Measurements from ENCODE around the gene KCNJ18. TPM values are rescaled to one million over a fixed set of nuclear protein-coding genes. Genes with fewer than 3 reads are reported as not detected.
"Not testable (repeated sequence)": the region's sequence is repeated elsewhere in the genome, so short reads cannot be mapped to it uniquely, and the experiment has no call there.

KCNJ18 gene
- total RNA-seq, 1 donor from 2014 or later = not detected

GRCh38 chr17:21666711-21667412 lies 25.5 kb upstream of the KCNJ18 start:
- H3K27ac ChIP-seq (replicated peaks); H3K9me3 ChIP-seq (replicated peaks); H3K4me3 ChIP-seq; H3K4me1 ChIP-seq; intact Hi-C loops (cut with micrococcal nuclease); DNase-seq; H3K36me3 ChIP-seq: not testable (repeated sequence)
- peaks cover 47% of the 10 kb centered on the region for H3K27me3 ChIP-seq (ENCODE audit: low read depth)

GRCh38 chr17:21667413-21668117 lies 24.8 kb upstream of the KCNJ18 start:
- H3K36me3 ChIP-seq; H3K27ac ChIP-seq (replicated peaks); DNase-seq; H3K4me3 ChIP-seq; H3K9me3 ChIP-seq (replicated peaks); intact Hi-C loops (cut with micrococcal nuclease); H3K4me1 ChIP-seq: not testable (repeated sequence)
- peaks cover 48% of the 10 kb centered on the region for H3K27me3 ChIP-seq (ENCODE audit: low read depth)

GRCh38 chr17:21668118-21668488 lies 24.2 kb upstream of the KCNJ18 start:
- H3K9me3 ChIP-seq (replicated peaks); H3K27ac ChIP-seq (replicated peaks); H3K4me3 ChIP-seq; H3K4me1 ChIP-seq; intact Hi-C loops (cut with micrococcal nuclease); H3K36me3 ChIP-seq; DNase-seq: not testable (repeated sequence)
- peaks cover 48% of the 10 kb centered on the region for H3K27me3 ChIP-seq (ENCODE audit: low read depth)

- H3K4me3 ChIP-seq; intact Hi-C loops (cut with micrococcal nuclease); H3K4me1 ChIP-seq: not testable (repeated sequence)
These were observed 23.4 kb upstream of the KCNJ18 start for GRCh38 chr17:21668746-21669508.

GRCh38 chr17:21669616-21670360 lies 22.5 kb upstream of the KCNJ18 start:
- intact Hi-C loops (cut with micrococcal nuclease); H3K4me3 ChIP-seq; H3K36me3 ChIP-seq; H3K4me1 ChIP-seq; DNase-seq; H3K27ac ChIP-seq (replicated peaks); H3K9me3 ChIP-seq (replicated peaks): not testable (repeated sequence)
- H3K27me3 ChIP-seq (ENCODE audit: low read depth) = peaks cover 55% of the 10 kb centered on the region

More at GRCh38 chr17:21668746-21669508, 23.4 kb upstream of the KCNJ18 start:
- H3K9me3 ChIP-seq (replicated peaks); H3K27ac ChIP-seq (replicated peaks); H3K36me3 ChIP-seq; DNase-seq: not testable (repeated sequence)
- H3K27me3 ChIP-seq (ENCODE audit: low read depth) = peaks cover 55% of the 10 kb centered on the region

- H3K27me3 ChIP-seq (ENCODE audit: low read depth) = peaks cover 63% of the 10 kb centered on the region
- H3K27ac ChIP-seq (replicated peaks); H3K4me3 ChIP-seq; H3K4me1 ChIP-seq; DNase-seq; H3K9me3 ChIP-seq (replicated peaks); H3K36me3 ChIP-seq; intact Hi-C loops (cut with micrococcal nuclease): not testable (repeated sequence)
These were observed 21.8 kb upstream of the KCNJ18 start for GRCh38 chr17:21670361-21671155.

- H3K4me3 ChIP-seq; intact Hi-C loops (cut with micrococcal nuclease); H3K9me3 ChIP-seq (replicated peaks); H3K27ac ChIP-seq (replicated peaks); H3K4me1 ChIP-seq; DNase-seq; H3K36me3 ChIP-seq: not testable (repeated sequence)
- peaks cover 63% of the 10 kb centered on the region for H3K27me3 ChIP-seq (ENCODE audit: low read depth)
These were observed 20.9 kb upstream of the KCNJ18 start for GRCh38 chr17:21671437-21671836.

GRCh38 chr17:21671871-21672270 lies 20.5 kb upstream of the KCNJ18 start:
- H3K36me3 ChIP-seq; intact Hi-C loops (cut with micrococcal nuclease); H3K4me3 ChIP-seq; H3K27ac ChIP-seq (replicated peaks); DNase-seq; H3K9me3 ChIP-seq (replicated peaks); H3K4me1 ChIP-seq: not testable (repeated sequence)
- peaks cover 67% of the 10 kb centered on the region for H3K27me3 ChIP-seq (ENCODE audit: low read depth)

GRCh38 chr17:21673451-21674241 lies 18.7 kb upstream of the KCNJ18 start:
- H3K27ac ChIP-seq (replicated peaks); H3K36me3 ChIP-seq; H3K4me1 ChIP-seq; H3K4me3 ChIP-seq; DNase-seq; H3K9me3 ChIP-seq (replicated peaks); intact Hi-C loops (cut with micrococcal nuclease): not testable (repeated sequence)
- H3K27me3 ChIP-seq (ENCODE audit: low read depth) = peaks cover 77% of the 10 kb centered on the region

Measured in left ventricle myocardium inferior (tissue), 1 donor.